ENCODE results near the gene CPAMD8. TPM values are rescaled to one million over a fixed set of nuclear protein-coding genes. Genes with fewer than 3 reads are reported as not detected.

The CPAMD8 gene
- total RNA-seq, 1 donor from 2014 or later, result 82.5 TPM

DNA sequence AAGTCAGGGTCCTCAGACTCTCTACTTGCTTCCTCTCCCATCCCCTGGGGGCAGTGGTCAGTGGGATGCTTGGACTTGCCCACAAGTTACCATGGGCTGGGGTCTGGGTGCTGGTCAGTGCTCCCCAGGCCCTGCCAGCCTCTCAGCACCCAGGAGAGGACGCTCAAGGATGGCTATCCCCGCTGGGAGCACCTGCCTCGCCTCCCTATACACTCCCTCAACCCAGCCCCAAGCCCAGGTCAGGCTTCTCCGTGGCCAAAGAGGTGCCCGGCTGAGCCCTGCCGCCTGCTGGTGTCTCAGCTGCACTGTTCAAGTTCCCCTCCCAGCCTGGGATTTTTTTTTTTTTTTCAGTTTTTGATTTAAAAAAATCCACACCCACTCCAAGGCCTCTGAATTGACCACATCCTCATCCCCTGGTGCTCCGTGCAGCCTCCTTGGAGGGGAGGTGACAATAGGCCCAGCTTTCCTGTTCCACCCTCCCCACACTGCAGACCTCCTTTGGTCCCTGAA lies 127.0 kb downstream of the CPAMD8 start:
- intact Hi-C loops (cut with DNase I), result no loop called here
- H3K36me3 ChIP-seq, result no peaks in the 10 kb centered on the region
- TF ChIP-seq, protein P1, sequence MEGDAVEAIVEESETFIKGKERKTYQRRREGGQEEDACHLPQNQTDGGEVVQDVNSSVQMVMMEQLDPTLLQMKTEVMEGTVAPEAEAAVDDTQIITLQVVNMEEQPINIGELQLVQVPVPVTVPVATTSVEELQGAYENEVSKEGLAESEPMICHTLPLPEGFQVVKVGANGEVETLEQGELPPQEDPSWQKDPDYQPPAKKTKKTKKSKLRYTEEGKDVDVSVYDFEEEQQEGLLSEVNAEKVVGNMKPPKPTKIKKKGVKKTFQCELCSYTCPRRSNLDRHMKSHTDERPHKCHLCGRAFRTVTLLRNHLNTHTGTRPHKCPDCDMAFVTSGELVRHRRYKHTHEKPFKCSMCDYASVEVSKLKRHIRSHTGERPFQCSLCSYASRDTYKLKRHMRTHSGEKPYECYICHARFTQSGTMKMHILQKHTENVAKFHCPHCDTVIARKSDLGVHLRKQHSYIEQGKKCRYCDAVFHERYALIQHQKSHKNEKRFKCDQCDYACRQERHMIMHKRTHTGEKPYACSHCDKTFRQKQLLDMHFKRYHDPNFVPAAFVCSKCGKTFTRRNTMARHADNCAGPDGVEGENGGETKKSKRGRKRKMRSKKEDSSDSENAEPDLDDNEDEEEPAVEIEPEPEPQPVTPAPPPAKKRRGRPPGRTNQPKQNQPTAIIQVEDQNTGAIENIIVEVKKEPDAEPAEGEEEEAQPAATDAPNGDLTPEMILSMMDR (IDR thresholded peaks at IDR 0.05), result peak in 2 of 3 experiments; percentile 22 to 34
- no peaks in the 10 kb centered on the region for H3K27me3 ChIP-seq
- no peak overlapping the region for H3K27ac ChIP-seq
- no peaks in the 10 kb centered on the region for H3K9me3 ChIP-seq
- H3K4me1 ChIP-seq, result peaks cover 3% of the 10 kb centered on the region in 2 donors
- no peak overlapping the region for H3K4me3 ChIP-seq
- no peak for DNase-seq (ENCODE audit: low spot score in 2 of 2)

DNA sequence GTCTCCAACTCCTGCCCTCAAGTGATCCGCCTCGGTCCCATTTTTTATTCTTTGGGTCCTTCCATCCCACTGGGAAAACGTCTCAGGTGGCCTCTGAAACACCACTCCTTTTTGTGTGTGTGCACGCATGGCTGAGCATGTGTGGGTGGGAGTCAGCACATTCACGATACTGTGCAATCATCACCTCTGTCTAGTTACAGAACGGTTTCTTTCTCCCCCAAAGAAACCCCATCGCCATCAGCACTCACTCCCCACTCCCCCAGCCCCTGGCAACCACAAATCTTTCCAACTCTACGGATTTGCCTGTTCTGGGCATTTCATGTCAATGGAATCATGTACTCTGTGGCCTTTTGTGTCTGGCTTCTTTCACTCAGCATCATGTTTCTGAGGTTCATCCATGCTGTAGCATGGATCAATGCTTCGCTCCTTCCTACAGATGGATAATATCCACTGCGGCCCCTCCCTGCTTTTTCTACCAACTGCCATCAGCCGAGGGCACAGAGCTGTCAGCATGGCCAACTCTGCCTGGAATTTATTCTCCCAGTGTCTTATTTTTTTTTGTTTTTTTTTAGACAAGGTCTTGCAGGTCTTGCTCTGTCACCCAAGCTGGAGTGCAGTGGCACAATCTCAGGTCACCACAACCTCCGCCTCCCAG lies 128.1 kb downstream of the CPAMD8 start:
- H3K9me3 ChIP-seq, result no peaks in the 10 kb centered on the region
- peak overlapping the region in 1 of 2 donors; percentile 66 for H3K27ac ChIP-seq
- no peaks in the 10 kb centered on the region for H3K27me3 ChIP-seq
- H3K4me3 ChIP-seq, result peak overlapping the region in 1 of 2 donors; percentile 87
- intact Hi-C loops (cut with DNase I), result no loop called here
- TF ChIP-seq, protein P1 (IDR thresholded peaks at IDR 0.05), result no peak
- no peak for DNase-seq (ENCODE audit: low spot score in 2 of 2)
- no peaks in the 10 kb centered on the region for H3K36me3 ChIP-seq
- H3K4me1 ChIP-seq, result peaks cover 3% of the 10 kb centered on the region in 2 donors

DNA sequence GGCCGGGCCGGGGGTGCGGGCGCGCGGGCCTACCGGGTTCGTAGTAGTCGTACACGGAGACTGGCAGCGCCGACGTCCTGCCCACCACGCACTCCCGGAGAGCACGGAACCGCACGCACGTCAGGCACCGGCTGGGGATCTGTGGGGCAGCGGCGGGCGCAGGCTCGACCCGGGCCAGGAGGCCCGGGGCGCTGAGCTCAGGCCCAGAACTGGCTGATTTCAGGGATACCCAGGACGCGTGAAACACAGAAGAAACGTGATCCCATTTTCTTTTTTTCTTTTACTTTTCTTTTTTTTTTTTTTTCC lies 128.8 kb downstream of the CPAMD8 start:
- intact Hi-C loops (cut with DNase I), result no loop called here
- no peak for DNase-seq (ENCODE audit: low spot score in 2 of 2)
- peaks cover 3% of the 10 kb centered on the region in 2 donors for H3K4me1 ChIP-seq
- peak overlapping the region; percentile 59 to 87 for H3K4me3 ChIP-seq
- no peaks in the 10 kb centered on the region for H3K27me3 ChIP-seq
- H3K9me3 ChIP-seq, result no peaks in the 10 kb centered on the region
- H3K36me3 ChIP-seq, result no peaks in the 10 kb centered on the region
- TF ChIP-seq, protein P1 (IDR thresholded peaks at IDR 0.05), result no peak
- peak overlapping the region; percentile 52 to 66 for H3K27ac ChIP-seq

DNA sequence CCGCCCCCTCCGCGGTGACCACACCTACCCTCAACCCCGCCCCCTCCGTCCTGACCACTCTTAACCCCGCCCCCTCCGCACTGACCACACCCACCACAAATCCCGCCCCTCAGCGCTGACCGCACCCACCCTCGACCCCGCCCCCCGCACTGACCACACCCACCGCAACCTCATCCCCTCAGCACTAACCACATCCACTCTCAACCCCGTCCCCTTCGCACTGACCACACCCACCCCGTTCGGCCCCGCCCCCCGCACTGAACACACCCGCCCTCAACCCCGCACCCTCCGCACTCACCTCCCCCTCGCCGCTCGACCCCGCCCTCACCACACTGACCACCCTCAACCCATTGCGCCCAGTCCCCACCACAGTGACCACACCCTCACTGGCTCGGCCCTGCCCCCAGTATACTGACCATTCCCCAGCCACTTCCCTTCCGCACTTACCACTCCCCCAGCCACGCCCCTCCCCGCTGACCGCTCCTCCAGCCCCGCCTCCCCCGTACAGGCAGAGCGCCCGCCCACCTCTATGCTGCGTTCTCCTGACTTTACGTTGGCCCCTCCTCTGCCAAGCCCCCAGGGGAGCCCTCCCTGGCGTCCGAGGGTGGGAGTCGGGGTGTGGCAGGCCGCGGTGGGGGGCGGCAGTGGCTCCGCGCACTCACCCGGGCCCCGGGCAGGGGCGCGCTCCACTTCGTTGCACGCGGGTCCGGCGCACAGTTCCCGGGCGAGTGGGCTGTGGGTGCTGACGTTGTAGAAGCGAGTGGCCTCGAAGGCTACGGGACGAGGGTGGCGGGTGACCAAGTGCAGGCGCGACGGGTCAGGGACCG lies 129.4 kb downstream of the CPAMD8 start:
- DNase-seq (ENCODE audit: low spot score in 2 of 2), result peak; percentile 85 to 95
- TF ChIP-seq, protein P1 (IDR thresholded peaks at IDR 0.05), result no peak
- H3K27me3 ChIP-seq, result no peaks in the 10 kb centered on the region
- H3K36me3 ChIP-seq, result no peaks in the 10 kb centered on the region
- H3K4me1 ChIP-seq, result peaks cover 3% of the 10 kb centered on the region in 2 donors
- H3K4me3 ChIP-seq, result peak overlapping the region; percentile 59 to 87
- peak overlapping the region; percentile 52 to 66 for H3K27ac ChIP-seq
- no peaks in the 10 kb centered on the region for H3K9me3 ChIP-seq
- intact Hi-C loops (cut with DNase I), result no loop called here

DNA sequence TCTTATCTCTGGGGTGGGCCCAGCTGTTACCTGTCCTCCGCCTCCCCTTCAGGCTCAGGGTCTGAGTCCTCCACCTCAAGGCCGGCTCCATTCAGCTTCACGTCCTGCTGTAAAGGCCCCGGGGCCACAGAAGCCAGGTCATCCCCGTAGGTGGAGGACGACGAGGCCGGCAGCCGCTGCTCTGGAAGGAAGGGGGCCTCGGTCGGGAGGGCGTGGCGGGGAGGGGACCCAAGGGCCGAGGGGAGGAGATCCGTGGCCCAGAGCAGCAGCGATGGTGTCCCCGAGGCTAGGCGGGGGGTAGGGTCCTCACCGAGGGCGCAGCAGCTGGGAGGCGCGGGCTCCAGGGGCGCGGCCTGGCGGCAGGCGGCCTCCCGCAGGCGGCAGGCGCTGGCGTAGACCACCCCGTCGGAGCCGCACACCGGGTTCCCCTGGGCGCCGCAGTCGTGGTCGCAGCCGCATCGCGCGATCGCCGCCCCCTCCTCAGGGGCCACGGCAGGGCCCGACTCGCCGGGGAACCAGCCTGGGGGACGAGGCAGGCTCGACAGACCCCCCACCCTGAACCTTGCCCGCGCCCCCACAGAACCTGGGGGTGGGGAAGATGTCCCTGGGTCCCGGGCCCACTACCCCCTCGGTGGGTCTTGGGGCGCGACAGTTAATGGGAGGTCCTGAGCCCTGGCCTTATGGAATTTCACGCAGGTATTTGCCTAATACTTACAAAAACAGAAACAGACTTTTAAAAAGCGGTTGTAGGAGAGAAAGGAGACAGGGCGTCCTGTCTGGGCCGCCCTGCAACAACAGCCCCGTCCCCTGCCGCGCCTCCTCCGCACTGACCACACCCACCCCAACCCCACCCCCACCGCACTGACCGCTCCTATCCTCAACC lies 130.2 kb downstream of the CPAMD8 start:
- TF ChIP-seq, protein P1 (IDR thresholded peaks at IDR 0.05), result no peak
- Histone ChIP-seq H3K27ac (peak overlapping the region; percentile 47 to 56), H3K36me3 (no peaks in the 10 kb centered on the region), H3K4me1 (peaks cover 3% of the 10 kb centered on the region in 2 donors), H3K27me3 (no peaks in the 10 kb centered on the region), H3K4me3 (peak overlapping the region; percentile 60 to 87), H3K9me3 (no peaks in the 10 kb centered on the region)
- intact Hi-C loops (cut with DNase I), result no loop called here
- no peak for DNase-seq (ENCODE audit: low spot score in 2 of 2)
